Panc1 (cell line): ENCODE measurements around the gene P4HA3. TPM values are rescaled to one million over a fixed set of nuclear protein-coding genes. Genes with fewer than 3 reads are reported as not detected.

Experiments used
- total RNA-seq: library from RNA; stranded (reverse); gene quantifications from one replicate; pipeline ENCODE4 v1.2.1, GENCODE V29; 2021; ENCODE audit not compliant: unreplicated experiment

The P4HA3 gene
- total RNA-seq, 1 experiment from 2014 or later, result 1.3 TPM

Other genes starting within 250 kb of the P4HA3 start
- 51.8 TPM for gene C2CD3, start 140.6 kb downstream of the P4HA3 start, total RNA-seq
- 99.4 TPM for gene PPME1, start 140.4 kb downstream of the P4HA3 start, total RNA-seq
- gene PGM2L1, start 86.8 kb upstream of the P4HA3 start, total RNA-seq, result 33.1 TPM
- gene KCNE3, start 155.9 kb upstream of the P4HA3 start, total RNA-seq, result 0.15 TPM
- gene LIPT2, start 182.1 kb upstream of the P4HA3 start, total RNA-seq, result 6.2 TPM